IPS DF 4.7 (cell line): ENCODE results near the gene SH3PXD2A.

ENCODE experiments used
- DNase-seq: peaks from one replicate; pipeline ENCODE4 v3.0.0-alpha.2; 2013; ENCODE audit warnings: low spot score; ENCODE audit errors: extremely low read depth

Gene SH3PXD2A

DNA sequence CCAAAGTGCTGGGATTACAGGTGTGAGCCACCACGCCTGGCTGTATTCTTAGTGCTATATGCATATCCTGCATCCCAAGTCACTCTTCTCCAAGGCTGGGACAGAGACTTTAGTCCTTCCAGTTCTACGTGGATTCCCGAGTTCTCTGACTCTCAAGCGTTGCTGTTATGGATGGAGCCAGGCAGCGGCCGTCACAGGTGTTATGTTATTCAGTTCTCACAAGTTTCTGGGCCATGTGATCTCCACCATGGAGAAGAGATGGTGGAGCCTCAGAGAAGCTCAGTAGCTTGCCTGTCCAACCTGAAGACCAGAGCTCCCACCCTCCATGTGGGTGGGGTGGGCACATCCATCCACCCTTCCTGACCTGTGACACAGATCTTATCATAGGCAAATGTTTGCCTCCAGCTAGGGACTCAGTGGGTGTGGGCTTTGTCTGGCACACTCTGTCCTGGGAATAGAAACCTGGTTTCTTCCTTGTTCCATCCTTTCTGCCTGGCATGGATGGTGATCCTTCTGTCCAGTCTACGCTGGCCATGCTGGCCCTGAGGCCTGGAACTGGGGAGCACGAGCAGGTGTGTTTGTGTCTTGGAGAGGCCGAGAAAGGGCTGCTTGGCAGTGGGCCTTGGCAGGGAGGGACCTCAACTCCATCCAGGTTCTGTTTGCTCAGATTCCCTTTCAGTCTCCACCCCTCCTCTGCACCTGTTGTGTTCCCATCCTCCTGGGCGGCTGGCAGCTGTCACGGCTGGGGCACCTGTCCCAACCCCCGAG is 306.6 kb downstream of the SH3PXD2A start:
- no peak for DNase-seq

DNA sequence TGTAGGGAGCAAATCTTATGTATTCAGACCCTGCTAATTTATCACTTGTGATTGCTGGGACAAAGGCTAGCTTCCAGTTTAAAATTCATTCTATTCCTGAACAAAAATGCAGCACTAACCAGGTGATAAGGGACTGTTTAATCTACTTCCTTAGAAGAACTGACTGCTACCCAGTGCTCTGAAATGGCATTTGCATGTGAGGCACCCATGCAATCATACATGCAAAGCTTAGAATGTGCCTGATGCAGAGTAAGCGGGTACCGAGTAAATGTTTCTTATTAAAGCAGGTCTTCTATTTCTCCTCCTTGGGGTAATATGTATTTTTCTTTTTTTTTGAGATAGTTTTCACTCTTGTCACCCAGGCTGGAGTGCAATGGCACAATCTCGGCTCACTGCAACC is 307.4 kb downstream of the SH3PXD2A start:
- DNase-seq: no peak

DNA sequence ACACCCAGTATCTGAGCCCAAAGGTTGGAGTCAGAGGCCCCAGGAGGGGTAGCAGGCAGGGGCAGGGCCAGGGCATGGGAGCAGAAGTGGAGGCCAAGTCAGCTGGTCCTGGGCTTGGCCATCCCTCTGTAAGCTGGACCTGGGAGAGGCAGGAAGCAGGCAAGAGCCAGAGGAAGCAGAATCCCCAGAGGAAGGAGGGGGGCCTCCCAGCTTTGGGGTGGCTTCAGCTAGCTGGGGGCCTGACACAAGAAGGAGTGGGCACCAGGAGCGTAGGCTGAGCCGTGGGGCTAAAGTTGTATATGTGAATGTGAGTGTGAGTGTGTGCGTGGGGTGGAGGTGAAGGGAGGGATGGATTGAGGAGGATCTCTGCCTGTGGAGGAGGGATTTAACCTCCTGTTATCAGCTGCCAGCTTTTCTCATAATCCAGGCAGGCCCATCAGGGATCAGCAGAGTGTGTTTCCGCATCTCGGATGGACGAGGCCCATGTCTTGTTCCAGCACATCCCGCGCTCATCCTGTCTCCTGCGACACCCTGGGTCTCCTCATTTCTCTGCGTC is 307.9 kb downstream of the SH3PXD2A start:
- DNase-seq: no peak

DNA sequence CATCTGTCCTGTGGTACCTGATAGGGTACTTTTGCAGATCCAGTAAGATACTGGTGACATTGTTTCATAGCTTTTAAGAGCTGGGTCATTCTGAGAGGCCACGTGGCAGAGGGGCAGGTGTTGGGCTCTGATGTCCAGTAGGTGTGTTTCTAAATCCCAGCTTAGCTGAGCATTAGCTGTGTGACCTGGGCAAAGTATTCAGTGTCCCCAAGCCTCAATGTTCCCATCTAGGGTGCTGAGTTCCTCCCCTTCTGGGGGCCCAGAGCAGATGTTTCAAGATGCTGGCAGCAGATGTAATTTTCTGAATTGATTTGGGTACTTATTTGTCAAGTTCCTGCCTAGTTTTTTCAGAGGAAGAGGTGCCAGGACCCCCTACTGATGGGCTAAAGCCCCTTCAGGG is 309.0 kb downstream of the SH3PXD2A start:
- DNase-seq: no peak

DNA sequence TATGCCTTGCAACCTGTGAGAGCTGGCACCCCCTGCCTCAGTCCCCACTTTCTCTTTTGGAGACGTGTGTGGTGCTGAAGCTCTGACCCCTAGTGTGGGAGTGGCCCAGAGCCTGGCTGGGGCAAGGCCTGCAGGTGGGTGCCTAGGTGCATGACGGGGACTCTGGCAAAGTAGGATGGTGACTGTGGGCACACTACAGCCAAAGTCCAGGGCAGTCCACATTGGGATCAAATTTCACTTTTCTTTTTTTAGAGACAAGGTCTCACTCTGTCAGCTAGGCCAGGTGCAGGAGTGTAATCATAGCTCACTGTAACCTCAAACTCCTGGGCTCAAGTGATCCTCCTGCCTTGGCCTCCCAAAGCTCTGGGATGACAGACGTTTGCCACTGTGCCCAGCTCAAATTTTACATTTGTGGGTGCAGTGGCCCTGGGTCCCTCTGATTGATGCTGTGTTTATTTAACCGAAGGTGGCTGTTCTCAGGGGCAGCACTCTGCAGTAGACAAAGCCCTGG is 309.6 kb downstream of the SH3PXD2A start:
- no peak for DNase-seq

DNA sequence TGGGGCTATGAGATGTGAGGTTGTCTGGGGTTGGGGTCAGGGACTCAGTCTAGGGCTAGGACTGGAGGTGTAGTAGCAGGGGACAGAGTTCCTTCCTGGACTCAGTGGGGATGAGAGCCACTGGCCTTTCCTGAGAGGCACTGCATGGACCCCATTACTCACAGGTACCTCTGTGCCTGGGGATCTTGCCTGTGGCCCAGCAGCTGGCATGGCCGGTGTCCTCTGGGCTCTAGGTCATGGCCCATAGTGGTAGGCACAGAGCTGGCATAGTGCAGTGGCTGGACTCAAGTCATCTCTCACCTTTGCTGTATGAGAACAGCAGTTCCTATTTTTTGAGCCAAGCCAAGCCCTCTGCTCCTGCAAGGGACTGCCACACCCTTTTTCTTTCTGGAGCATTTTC is 310.0 kb downstream of the SH3PXD2A start:
- DNase-seq: no peak

DNA sequence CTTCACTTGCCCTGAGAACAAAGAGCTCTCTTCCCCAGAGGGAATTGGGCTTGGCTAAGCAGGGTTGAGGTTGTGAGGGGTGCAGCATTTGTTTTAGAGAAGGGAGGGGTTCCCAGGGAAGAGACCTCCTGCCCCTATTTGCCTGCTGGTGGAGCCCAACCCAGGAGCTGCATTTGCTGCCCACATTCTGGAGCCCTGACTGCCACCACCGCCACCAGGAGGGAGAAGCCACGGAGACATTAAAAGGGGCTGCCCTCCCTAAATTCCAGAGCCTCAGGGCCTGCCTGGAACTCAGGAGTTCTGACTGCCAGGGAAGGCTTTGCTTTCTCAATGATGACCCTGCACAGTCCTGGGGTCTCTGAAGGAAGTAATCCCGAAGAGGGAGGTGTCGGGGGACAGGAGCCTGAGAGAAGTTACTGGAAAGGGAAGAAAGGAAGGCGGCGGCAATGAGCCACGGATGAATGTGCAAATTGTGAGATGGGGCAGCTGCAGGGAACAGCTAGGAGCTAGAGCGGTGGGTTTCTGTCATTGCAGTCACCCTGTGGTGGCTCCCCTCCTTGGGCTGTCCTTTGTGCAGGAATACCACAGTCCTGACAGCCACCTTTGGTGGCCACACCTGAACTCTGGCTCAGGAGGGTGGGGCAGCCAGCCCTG is 310.6 kb downstream of the SH3PXD2A start:
- no peak for DNase-seq
